PFSK-1 (cell line): ENCODE data around the gene ADAMTS2.

Experiments used
- FOXP2 ChIP-seq: optimal IDR thresholded peaks from 2 replicates; pipeline ENCODE3; 2011; ENCODE audit warnings: borderline replicate concordance, control low read depth, inconsistent platforms; ENCODE audit not compliant: insufficient read depth; ENCODE audit errors: extremely low read length, extremely low read depth
- POLR2AphosphoS5 ChIP-seq: IDR thresholded peaks from 2 replicates; pipeline ENCODE4 v1.6.1; 2012; ENCODE audit warnings: low read depth, mild to moderate bottlenecking, control low read depth, low read length, moderate library complexity
- TF ChIP-seq, protein P1 (sequence below), 2 experiments: IDR thresholded peaks; 2 replicates each; pipeline versions ENCODE4 v1.6.1 to v1.8.0; 2011 to 2012; ENCODE audit warnings: low read depth in 2 of 2, low read length in 2 of 2, control low read depth in 1 of 2, inconsistent platforms in 1 of 2, mild to moderate bottlenecking in 1 of 2, moderate library complexity in 1 of 2; ENCODE audit not compliant: insufficient read depth in 1 of 2

DNA sequence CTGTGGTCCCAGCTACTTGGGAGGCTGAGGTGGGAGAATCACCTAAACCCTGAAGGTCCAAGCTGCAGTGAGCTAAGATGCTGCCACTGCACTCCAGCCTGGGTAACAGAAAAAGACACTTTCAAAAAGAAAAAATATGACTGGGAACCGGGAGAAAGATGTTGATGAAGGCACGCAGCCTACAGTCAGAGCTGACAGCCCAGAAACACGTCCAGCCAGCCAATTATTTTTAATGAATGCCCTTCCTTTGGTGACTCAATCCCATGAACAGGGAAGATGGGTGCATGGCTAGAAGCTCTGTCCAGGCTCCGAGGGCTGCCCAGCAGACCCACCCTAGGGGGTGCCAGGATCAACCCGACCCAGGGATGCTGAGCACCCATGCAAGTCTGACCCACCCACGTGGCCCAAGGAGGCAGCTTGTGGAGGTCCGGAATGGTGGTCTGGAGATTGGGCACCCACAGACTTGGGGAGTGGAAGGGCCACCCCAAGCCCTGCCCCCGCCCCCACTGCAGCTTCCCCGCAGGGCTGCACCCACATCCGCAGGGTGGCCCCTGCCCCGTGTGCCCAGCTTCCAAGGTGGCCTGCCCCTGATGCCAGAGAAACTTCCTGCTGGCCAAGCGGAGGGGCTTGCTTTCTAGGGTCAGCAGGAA lies 51.0 kb downstream of the ADAMTS2 start:
- TF ChIP-seq POLR2AphosphoS5 (no peak), FOXP2 (no peak)
- TF ChIP-seq, protein P1, sequence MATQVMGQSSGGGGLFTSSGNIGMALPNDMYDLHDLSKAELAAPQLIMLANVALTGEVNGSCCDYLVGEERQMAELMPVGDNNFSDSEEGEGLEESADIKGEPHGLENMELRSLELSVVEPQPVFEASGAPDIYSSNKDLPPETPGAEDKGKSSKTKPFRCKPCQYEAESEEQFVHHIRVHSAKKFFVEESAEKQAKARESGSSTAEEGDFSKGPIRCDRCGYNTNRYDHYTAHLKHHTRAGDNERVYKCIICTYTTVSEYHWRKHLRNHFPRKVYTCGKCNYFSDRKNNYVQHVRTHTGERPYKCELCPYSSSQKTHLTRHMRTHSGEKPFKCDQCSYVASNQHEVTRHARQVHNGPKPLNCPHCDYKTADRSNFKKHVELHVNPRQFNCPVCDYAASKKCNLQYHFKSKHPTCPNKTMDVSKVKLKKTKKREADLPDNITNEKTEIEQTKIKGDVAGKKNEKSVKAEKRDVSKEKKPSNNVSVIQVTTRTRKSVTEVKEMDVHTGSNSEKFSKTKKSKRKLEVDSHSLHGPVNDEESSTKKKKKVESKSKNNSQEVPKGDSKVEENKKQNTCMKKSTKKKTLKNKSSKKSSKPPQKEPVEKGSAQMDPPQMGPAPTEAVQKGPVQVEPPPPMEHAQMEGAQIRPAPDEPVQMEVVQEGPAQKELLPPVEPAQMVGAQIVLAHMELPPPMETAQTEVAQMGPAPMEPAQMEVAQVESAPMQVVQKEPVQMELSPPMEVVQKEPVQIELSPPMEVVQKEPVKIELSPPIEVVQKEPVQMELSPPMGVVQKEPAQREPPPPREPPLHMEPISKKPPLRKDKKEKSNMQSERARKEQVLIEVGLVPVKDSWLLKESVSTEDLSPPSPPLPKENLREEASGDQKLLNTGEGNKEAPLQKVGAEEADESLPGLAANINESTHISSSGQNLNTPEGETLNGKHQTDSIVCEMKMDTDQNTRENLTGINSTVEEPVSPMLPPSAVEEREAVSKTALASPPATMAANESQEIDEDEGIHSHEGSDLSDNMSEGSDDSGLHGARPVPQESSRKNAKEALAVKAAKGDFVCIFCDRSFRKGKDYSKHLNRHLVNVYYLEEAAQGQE (IDR thresholded peaks at IDR 0.05; ENCODE audit: insufficient read depth in 1 of 2, low read depth in 2 of 2, low read length in 2 of 2) = no peak
